Neural cell (in vitro differentiated cells): ENCODE results near the gene SMTNL1. TPM values are rescaled to one million over a fixed set of nuclear protein-coding genes. Genes with fewer than 3 reads are reported as not detected.

Source experiments
- H2AFZ ChIP-seq: fragments of 200-600, 300-800 bp; sonication (generic), shearing (Covaris generic); 2 replicates; pipeline ENCODE4 v1.6.0; 2014; ENCODE audit warnings: low read depth, mild to moderate bottlenecking, antibody characterized with exemption, low read length, moderate library complexity
- H3F3A ChIP-seq: fragments of 200-600 bp; shearing (Covaris generic); 2 replicates; pipeline ENCODE4 v1.6.1; 2016; ENCODE audit warnings: mild to moderate bottlenecking, moderate library complexity, mixed read lengths, antibody characterized with exemption, low read length; ENCODE audit not compliant: insufficient read depth, poor library complexity, severe bottlenecking
- H3K27ac ChIP-seq: fragments of 200-600, 300-800 bp; sonication (generic), shearing (Covaris generic); 2 replicates; pipeline ENCODE4 v1.5.1; 2014; ENCODE audit warnings: mild to moderate bottlenecking, low read length, moderate library complexity
- H3K27me3 ChIP-seq: fragments of 300-800, 200-600 bp; sonication (generic), shearing (Covaris generic); 2 replicates; pipeline ENCODE4 v1.6.0; 2014; ENCODE audit warnings: mild to moderate bottlenecking, low read depth, low read length, moderate library complexity; ENCODE audit not compliant: insufficient read depth
- H3K36me3 ChIP-seq: fragments of 300-800, 200-600 bp; sonication (generic), shearing (Covaris generic); 2 replicates; pipeline ENCODE4 v1.5.1; 2014; ENCODE audit warnings: mild to moderate bottlenecking, antibody characterized with exemption, low read length, moderate library complexity; ENCODE audit not compliant: insufficient read depth
- H3K4me2 ChIP-seq: fragments of 300-800, 200-600 bp; sonication (generic), shearing (Covaris generic); 2 replicates; pipeline ENCODE4 v1.6.0; 2014; ENCODE audit warnings: mild to moderate bottlenecking, low read length
- H3K4me3 ChIP-seq: fragments of 300-800, 200-600 bp; sonication (generic), shearing (Covaris generic); 2 replicates; pipeline ENCODE4 v1.5.1; 2014; ENCODE audit warnings: mild to moderate bottlenecking, low read length, moderate library complexity
- H3K79me2 ChIP-seq: fragments of 200-600 bp; shearing (Covaris generic); replicated peaks from 2 replicates; pipeline ENCODE4 v1.6.0; 2014; ENCODE audit warnings: mild to moderate bottlenecking, low read length, moderate library complexity; ENCODE audit not compliant: insufficient read depth
- H3K9ac ChIP-seq: fragments of 300-800, 200-600 bp; sonication (generic), shearing (Covaris generic); 2 replicates; pipeline ENCODE4 v1.6.1; 2016; ENCODE audit warnings: mild to moderate bottlenecking, low read length, mixed read lengths
- H3K9me2 ChIP-seq: fragments of 200-600 bp; shearing (Covaris generic); 2 replicates; pipeline ENCODE4 v1.6.1; 2016; ENCODE audit warnings: mild to moderate bottlenecking, low read length, mixed read lengths; ENCODE audit not compliant: insufficient read depth
- H3K9me3 ChIP-seq: fragments of 200-600, 300-800 bp; sonication (generic), shearing (Covaris generic); 2 replicates; pipeline ENCODE4 v1.6.1; 2016; ENCODE audit warnings: mild to moderate bottlenecking, mixed run types, low read length, moderate library complexity, mixed read lengths
- H4K20me1 ChIP-seq: fragments of 200-600 bp; shearing (Covaris generic); 2 replicates; pipeline ENCODE4 v1.6.1; 2016; ENCODE audit warnings: mild to moderate bottlenecking, mixed run types; ENCODE audit not compliant: insufficient read depth
- EP300 ChIP-seq: fragments of 450-650 bp; conservative IDR thresholded peaks from 2 replicates; pipeline ENCODE4 v1.6.1; 2014; ENCODE audit warnings: antibody characterized with exemption, mild to moderate bottlenecking, moderate library complexity; ENCODE audit not compliant: poor library complexity, severe bottlenecking
- EZH2 ChIP-seq: fragments of 200-600, 300-800 bp; shearing (Covaris generic), sonication (generic); IDR thresholded peaks from 2 replicates; pipeline ENCODE4 v1.6.1; 2014; ENCODE audit warnings: antibody characterized with exemption, low read length, borderline replicate concordance, mild to moderate bottlenecking; ENCODE audit not compliant: insufficient read depth, poor library complexity, severe bottlenecking
- MXI1 ChIP-seq: fragments of 450-650 bp; conservative IDR thresholded peaks from 2 replicates; pipeline ENCODE4 v1.6.1; 2014; ENCODE audit warnings: antibody characterized with exemption, mild to moderate bottlenecking; ENCODE audit not compliant: poor library complexity, severe bottlenecking
- POLR2AphosphoS5 ChIP-seq: IDR thresholded peaks from 2 replicates; pipeline ENCODE4 v1.6.1; 2012
- RAD21 ChIP-seq: fragments of 450-650 bp; conservative IDR thresholded peaks from 2 replicates; pipeline ENCODE4 v1.6.1; 2014; ENCODE audit warnings: antibody characterized with exemption, mild to moderate bottlenecking, moderate library complexity
- SMC3 ChIP-seq: fragments of 450-650 bp; conservative IDR thresholded peaks from 2 replicates; pipeline ENCODE4 v1.6.1; 2014; ENCODE audit warnings: antibody characterized with exemption, mild to moderate bottlenecking, moderate library complexity; ENCODE audit not compliant: poor library complexity
- TAF1 ChIP-seq: IDR thresholded peaks from 2 replicates; pipeline ENCODE4 v1.6.1; 2012; ENCODE audit warnings: low read depth
- polyA plus RNA-seq: library from polyadenylated mRNA; depleted of rRNA; stranded (reverse); fragments of >200 nt; gene quantifications from 2 replicates; pipeline ENCODE4 v1.2.3, GENCODE V29; 2014
- TF ChIP-seq, protein P1 (sequence below): fragments of 450-650 bp; IDR thresholded peaks from 2 replicates; pipeline ENCODE4 v1.5.1; 2014; ENCODE audit warnings: antibody characterized with exemption, mild to moderate bottlenecking, moderate library complexity; ENCODE audit not compliant: poor library complexity, severe bottlenecking
- TF ChIP-seq, protein P2 (sequence below): IDR thresholded peaks from 2 replicates; pipeline ENCODE4 v1.6.1; 2012; ENCODE audit warnings: borderline replicate concordance

Gene SMTNL1
- polyA plus RNA-seq, 1 donor from 2014 or later, result not detected

DNA sequence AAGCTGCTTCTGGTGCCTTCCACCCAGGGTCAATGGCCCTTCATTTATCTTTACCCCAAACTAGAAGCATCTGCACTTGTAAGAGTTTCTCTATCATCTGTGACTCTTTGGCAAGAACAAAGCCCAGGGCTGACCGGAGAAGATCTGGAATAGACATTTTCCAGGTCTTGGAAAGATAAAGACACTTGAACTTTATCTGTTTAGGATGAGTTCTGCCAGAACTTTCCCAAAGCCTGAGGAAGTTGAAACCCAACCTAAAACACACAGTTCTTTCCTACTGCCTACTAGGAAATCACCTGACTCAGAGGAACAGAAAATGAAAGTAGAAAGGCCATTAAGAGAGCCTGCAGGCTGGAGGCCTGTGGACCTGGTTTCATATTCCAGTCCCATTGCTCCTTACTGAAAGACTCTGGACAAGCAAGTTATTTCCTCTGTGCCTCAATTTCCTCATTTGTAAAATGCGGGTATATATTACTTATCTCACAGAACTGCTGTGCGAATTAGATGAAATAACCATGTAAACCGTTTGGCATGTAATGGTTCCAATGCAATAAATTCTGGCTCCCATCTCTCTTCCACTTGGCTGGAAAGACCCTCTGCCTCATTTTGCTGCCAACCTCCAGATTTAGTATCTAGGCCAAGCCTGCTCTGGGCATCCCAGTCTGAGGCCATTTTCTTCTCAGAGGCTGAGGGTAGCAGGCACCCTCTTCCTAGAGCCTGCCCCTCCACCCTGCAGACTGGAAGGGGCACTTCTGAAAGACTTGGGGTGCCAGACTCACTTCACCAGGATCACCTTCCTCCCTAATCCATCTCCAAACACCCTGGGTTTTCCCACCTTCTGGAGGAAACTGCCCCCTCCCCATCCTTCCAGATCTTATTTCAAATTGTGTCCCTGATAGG is 28.9 kb downstream of the SMTNL1 start:
- no peak overlapping the region for H2AFZ ChIP-seq
- no peak overlapping the region for H3K9ac ChIP-seq
- H4K20me1 ChIP-seq, result no peaks in the 10 kb centered on the region
- TF ChIP-seq TAF1, result peak; percentile 52
- TF ChIP-seq, protein P1, sequence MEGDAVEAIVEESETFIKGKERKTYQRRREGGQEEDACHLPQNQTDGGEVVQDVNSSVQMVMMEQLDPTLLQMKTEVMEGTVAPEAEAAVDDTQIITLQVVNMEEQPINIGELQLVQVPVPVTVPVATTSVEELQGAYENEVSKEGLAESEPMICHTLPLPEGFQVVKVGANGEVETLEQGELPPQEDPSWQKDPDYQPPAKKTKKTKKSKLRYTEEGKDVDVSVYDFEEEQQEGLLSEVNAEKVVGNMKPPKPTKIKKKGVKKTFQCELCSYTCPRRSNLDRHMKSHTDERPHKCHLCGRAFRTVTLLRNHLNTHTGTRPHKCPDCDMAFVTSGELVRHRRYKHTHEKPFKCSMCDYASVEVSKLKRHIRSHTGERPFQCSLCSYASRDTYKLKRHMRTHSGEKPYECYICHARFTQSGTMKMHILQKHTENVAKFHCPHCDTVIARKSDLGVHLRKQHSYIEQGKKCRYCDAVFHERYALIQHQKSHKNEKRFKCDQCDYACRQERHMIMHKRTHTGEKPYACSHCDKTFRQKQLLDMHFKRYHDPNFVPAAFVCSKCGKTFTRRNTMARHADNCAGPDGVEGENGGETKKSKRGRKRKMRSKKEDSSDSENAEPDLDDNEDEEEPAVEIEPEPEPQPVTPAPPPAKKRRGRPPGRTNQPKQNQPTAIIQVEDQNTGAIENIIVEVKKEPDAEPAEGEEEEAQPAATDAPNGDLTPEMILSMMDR, result no peak
- no peak overlapping the region for H3K27ac ChIP-seq
- peak overlapping the region; percentile 99 for H3K4me3 ChIP-seq
- H3K27me3 ChIP-seq, result no peaks in the 10 kb centered on the region
- no peaks in the 10 kb centered on the region for H3F3A ChIP-seq
- no peaks in the 10 kb centered on the region for H3K36me3 ChIP-seq
- H3K4me2 ChIP-seq, result peak overlapping the region; percentile 92
- no peaks in the 10 kb centered on the region for H3K9me3 ChIP-seq
- H3K79me2 ChIP-seq, result peaks cover 44% of the 10 kb centered on the region
- no peaks in the 10 kb centered on the region for H3K9me2 ChIP-seq

DNA sequence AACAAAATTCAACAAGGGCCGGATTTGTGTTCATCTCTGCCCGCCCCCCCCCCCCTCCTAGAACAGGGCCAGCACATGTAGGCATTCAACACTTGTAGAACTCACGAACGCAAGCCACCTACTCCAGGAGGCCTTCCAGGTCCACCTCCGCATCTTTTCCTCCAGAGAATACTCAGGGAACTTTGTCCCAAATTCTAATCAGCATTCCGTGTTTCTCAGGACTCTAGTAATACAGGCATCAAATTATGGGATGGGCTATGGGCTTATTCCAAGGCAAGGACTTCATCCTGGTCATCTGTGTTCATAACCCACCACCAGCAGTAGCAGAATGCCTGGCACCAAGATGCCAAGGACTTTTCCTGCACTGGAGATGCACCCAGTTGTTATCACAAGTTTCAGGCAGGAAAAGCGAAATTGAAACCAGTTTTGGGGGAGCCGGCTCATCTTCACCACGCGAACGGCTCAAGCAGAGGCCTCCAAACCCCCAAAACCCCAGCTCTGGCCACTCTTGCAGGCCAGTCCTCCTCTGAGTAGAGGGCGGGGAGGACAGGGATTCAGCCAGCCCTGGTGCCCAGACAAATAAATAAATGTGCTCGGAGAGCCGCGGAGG is 29.6 kb downstream of the SMTNL1 start:
- no peak for TF ChIP-seq MXI1
- no peak for TF ChIP-seq TAF1
- TF ChIP-seq SMC3, result no peak
- no peak for TF ChIP-seq RAD21
- TF ChIP-seq EZH2, result no peak
- no peak for TF ChIP-seq POLR2AphosphoS5
- TF ChIP-seq, protein P1, result no peak
- TF ChIP-seq EP300, result no peak
- TF ChIP-seq, protein P2, sequence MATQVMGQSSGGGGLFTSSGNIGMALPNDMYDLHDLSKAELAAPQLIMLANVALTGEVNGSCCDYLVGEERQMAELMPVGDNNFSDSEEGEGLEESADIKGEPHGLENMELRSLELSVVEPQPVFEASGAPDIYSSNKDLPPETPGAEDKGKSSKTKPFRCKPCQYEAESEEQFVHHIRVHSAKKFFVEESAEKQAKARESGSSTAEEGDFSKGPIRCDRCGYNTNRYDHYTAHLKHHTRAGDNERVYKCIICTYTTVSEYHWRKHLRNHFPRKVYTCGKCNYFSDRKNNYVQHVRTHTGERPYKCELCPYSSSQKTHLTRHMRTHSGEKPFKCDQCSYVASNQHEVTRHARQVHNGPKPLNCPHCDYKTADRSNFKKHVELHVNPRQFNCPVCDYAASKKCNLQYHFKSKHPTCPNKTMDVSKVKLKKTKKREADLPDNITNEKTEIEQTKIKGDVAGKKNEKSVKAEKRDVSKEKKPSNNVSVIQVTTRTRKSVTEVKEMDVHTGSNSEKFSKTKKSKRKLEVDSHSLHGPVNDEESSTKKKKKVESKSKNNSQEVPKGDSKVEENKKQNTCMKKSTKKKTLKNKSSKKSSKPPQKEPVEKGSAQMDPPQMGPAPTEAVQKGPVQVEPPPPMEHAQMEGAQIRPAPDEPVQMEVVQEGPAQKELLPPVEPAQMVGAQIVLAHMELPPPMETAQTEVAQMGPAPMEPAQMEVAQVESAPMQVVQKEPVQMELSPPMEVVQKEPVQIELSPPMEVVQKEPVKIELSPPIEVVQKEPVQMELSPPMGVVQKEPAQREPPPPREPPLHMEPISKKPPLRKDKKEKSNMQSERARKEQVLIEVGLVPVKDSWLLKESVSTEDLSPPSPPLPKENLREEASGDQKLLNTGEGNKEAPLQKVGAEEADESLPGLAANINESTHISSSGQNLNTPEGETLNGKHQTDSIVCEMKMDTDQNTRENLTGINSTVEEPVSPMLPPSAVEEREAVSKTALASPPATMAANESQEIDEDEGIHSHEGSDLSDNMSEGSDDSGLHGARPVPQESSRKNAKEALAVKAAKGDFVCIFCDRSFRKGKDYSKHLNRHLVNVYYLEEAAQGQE, result no peak
- Histone ChIP-seq H3K4me2 (peak overlapping the region; percentile 92), H3K36me3 (no peaks in the 10 kb centered on the region), H3K9ac (peak overlapping the region; percentile 100), H3K27me3 (no peaks in the 10 kb centered on the region), H3K27ac (peak overlapping the region; percentile 45), H3K9me2 (no peaks in the 10 kb centered on the region), H2AFZ (peak overlapping the region; percentile 80), H3F3A (no peaks in the 10 kb centered on the region), H3K4me3 (peak overlapping the region; percentile 99), H3K9me3 (no peaks in the 10 kb centered on the region), H4K20me1 (no peaks in the 10 kb centered on the region), H3K79me2 (peaks cover 38% of the 10 kb centered on the region)
